Measurements from ENCODE around the gene DOCK4. TPM values are rescaled to one million over a fixed set of nuclear protein-coding genes. Genes with fewer than 3 reads are reported as not detected.

The DOCK4 gene
- total RNA-seq, 2 experiments from 2014 or later = 0.36 to 1.1 TPM

DNA sequence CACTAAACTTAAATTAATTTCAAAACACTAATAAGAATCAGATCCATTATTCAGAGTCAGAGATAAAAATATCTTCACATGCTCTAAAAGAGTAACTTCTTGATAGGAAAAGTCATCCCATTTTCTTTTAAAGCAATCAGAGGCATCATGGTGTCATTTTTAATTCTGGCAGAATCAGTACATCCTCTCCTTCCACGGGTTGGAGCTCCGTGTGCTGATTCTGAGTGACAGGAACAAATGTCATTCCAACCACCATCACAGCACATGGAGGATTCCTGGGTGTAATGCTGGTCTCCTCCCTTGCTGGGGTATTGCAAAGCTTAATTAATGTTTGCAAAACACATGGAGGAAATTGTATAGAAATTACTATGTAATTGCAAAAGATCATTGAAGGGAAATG lies 529.4 kb downstream of the DOCK4 start:
- H3K27me3 Mint-ChIP-seq = peaks cover 4% of the 10 kb centered on the region
- no peaks in the 10 kb centered on the region for H3K36me3 Mint-ChIP-seq
- H3K27ac Mint-ChIP-seq = no peak overlapping the region
- intact Hi-C loops (cut with micrococcal nuclease) = no loop called here
- H3K4me1 Mint-ChIP-seq (ENCODE audit: low read depth) = no peaks in the 10 kb centered on the region
- no peaks in the 10 kb centered on the region for H3K9me3 Mint-ChIP-seq
- no peak overlapping the region for H3K4me3 Mint-ChIP-seq
- no peak for DNase-seq
- CTCF ChIA-PET = no interaction called here
- POLR2A ChIA-PET = no interaction called here

Other genes with a start within 250 kb of the DOCK4 start
- gene ZNF277, start 296 bp upstream of the DOCK4 start, total RNA-seq = 10 to 100 TPM; 24.9 to 26.6 TPM
- 10 to 100 TPM; 43.4 to 49.7 TPM for gene IFRD1, start 244.1 kb upstream of the DOCK4 start, total RNA-seq

Data from activated CD4-positive, alpha-beta memory T cell treated with anti-CD3 and anti-CD28 coated beads for 36 hours (primary cell).